ENCODE results near the gene OR11H7.
"Not testable (repeated sequence)": the region's sequence is repeated elsewhere in the genome, so short reads cannot be mapped to it uniquely, and the experiment has no call there.

Gene OR11H7

DNA sequence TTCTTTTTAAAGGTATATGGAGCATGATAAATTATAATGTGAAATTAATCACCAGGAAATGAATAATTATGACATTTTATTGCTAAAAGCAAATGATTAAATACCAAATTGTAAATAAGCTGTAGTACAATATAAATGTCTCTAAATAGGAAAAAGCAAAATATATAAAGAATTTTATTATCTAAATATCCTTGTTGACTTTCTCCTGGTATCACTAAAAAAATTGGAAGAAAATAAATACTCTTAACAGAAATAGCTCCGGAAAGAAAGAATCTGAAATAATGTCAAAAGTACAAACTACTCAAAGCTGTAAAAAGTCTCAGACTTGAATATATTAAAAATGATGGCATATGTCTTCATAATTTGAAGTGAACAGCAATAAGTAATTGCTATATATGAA, at the start of gene OR11H7:
Gene OR11H7, plus strand, starts transcription at position 301 of the 400 bp plus-strand sequence.
- DNase-seq (ENCODE audit: low read depth) = no peak

DNA sequence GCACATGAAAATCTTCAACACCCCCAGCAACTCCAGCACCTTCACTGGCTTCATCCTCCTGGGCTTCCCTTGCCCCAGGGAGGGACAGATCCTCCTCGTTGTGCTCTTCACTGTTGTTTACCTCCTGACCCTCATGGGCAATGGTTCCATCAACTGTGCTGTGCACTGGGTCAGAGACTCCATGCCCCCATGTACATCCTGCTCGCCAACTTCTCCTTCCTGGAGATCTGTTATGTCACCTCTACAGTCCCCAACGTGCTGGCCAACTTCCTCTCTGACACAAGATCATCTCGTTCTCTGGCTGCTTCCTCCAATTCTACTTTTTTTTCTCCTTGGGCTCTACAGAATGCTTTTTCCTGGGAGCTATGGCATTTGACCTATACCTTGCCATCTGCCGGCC, 49.6 kb upstream of the OR11H7 start:
- DNase-seq (ENCODE audit: low read depth) = no peak

DNA sequence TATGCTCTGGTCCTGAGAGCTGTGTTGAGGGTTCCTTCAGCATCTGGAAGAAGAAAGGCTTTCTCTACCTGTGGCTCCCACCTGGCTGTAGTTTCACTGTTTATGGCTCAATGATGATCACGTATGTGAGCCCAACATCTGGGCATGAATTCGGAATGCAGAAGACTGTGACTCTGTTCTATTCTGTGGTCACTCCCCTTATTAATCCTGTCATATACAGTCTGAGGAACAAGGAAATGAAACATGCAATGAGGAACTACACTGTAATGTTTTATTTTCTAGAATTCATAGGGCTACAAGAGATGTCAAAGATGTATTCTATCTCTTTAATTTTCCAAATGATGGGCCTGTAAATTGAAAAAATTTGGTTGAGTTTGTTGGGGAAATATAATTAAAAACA, 48.9 kb upstream of the OR11H7 start:
- DNase-seq (ENCODE audit: low read depth) = no peak

DNA sequence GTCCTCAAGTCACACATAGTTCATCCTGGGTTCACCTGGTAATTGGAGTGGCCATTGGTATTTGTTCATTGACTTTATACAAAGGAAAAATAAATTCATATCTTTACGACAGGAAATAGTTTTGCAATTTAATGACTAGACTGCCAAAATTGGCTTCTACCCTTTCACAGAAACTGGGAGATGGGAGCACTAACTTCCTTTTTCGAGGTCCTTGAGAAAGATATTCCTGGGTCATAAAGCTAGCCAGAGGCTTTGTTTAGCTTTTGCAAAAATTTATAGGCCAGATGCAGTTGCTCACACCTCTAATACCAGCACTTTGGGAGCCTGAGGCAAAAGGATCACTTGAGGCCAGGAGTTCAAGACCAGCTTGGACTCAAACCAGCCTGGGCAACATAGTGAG, 48.3 kb upstream of the OR11H7 start:
- no peak for DNase-seq (ENCODE audit: low read depth)

DNA sequence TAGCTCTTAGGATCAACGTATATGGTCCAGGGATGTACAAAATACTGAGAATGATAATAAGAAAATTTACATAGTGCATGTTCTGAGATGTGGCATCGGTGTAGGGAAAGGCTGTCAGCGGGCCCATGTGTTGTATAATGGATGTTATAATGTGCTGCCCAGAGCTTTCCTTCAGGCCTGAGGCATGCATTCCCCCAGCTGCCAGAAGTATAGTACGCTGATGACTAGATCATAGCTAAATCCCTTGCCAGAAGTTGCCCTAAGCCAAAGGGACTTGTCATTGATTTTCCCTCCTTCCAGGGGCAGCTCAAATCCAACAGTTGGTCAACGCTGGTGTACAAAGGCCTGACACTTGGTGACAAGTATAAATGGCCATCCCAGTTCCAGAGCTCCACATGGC, 44.6 kb upstream of the OR11H7 start:
- DNase-seq (ENCODE audit: low read depth) = no peak

DNA sequence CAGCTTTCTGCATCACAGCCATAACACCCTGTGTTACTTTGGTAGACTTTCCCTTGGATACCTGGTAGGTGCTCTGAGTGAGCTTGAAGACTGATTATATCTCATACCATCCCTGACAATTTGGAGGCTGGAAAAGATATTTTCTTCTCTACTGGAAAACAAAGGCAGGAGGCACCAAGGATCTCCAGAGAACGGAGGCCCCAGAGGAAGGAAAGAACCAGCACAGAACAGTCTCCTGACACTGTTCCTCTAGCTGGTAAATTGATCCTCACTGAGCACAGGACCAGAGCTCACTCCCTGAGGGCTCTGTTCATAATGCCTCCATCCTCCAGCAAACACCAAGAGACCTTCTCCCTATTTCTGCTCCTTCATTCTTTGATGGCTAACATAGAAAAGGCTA, 38.2 kb upstream of the OR11H7 start, which contains the start of gene OR11G2:
Gene OR11G2, plus strand, starts transcription at position 301 of the 400 bp plus-strand sequence. CDS start 6,542 bp downstream, outside the sequence.
- DNase-seq (ENCODE audit: low read depth) = no peak

DNA sequence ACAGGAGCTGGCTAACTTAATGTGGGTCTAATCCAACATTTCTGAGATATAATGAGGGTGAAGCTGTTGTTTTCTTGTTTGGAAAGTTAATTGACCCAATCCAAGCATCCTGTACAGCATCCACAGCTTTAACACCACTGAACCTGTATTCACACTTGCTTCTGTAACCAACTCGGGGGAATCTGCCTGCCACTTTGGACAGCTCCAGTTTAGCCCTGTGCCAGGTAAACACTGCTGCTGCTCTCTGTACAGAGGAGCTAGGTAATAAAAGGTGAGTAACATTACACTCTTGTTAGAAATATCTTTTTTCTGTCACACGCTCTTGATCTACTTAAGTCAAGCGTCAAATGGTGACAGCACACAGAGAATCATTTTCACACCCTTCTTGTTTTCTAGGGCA, 37.4 kb upstream of the OR11H7 start:
- DNase-seq (ENCODE audit: low read depth) = no peak

DNA sequence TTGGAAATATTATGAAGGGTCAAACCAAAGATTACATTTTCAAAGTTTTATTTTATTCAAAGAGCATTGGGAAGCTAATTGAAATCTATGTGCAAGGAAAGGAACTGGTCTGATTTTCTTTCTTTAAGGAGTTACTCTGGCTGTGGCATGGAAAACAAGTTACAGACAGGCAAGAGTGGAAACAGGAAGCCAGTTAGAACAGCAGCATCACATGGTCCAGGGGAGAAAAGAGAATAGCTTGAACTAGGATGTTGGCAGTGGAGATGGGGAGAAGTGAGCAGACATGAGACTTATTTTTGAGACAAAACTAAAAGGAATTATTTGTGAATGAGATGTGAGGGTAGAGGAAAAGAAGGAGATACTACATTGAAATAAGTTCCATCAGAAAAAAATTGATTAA, 34.7 kb upstream of the OR11H7 start:
- DNase-seq (ENCODE audit: low read depth) = no peak

DNA sequence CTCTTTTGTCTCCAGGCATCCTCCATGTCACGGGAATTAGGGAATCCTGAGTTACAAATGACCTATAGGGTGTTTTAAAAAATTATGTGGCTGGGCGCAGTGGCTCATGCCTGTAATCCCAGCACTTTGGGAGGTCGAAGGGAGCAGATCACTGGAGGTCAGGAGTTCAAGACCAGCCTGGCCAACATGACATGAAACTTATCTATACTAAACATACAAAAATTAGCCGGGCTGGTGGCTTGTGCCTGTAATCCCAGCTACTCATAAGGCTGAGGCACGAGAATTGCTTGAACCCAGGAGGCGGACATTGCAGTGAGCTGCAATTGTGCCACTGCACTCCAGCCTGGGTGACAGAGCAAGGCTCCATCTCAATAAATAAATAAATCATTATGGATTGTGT, 33.6 kb upstream of the OR11H7 start:
- not testable (repeated sequence) for DNase-seq (ENCODE audit: low read depth)

DNA sequence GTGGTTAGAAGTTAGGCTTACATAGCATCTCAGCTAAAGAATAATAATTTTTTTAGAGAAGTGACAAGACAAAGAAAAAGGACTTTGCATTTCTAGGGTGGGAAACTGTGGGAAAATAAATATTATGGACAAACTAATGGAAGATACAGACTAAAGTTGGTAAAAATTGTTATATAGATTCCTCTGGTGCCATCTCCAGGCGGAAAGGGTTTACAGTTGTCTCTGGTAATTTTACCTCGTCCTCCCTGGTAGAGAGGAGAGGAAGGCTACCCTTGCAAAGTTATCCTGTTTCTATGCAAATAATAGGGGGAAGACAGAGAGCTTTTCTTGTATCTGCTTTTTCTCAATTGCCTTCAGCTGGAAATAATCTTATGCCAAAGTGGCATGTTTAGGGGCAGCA, 32.9 kb upstream of the OR11H7 start:
- DNase-seq (ENCODE audit: low read depth) = no peak

DNA sequence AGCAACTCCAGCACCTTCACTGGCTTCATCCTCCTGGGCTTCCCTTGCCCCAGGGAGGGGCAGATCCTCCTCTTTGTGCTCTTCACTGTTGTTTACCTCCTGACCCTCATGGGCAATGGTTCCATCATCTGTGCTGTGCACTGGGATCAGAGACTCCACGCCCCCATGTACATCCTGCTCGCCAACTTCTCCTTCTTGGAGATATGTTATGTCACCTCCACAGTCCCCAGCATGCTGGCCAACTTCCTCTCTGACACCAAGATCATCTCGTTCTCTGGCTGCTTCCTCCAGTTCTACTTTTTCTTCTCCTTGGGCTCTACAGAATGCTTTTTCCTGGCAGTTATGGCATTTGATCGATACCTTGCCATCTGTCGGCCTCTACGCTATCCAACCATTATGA, 31.3 kb upstream of the OR11H7 start:
- DNase-seq (ENCODE audit: low read depth) = no peak

DNA sequence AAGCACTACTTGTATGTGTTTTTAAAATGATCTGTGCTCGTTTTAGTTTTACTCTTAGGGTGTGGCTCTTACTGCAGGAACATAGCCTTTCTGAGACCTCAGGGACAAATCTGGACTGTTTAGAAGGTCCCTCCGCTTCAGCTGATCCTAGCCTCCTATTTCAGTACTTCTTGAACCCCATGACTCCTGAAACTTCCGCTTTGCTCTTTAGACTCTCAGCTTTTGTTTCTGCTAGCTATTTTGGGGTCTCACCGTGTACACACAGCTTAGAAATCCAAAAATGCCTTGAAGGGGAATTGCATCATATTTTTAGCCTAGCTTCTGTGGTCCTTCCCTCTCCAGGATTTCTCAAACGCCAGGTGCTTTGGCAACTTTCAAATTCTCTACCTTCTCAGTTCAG, 29.8 kb upstream of the OR11H7 start:
- no peak for DNase-seq (ENCODE audit: low read depth)

DNA sequence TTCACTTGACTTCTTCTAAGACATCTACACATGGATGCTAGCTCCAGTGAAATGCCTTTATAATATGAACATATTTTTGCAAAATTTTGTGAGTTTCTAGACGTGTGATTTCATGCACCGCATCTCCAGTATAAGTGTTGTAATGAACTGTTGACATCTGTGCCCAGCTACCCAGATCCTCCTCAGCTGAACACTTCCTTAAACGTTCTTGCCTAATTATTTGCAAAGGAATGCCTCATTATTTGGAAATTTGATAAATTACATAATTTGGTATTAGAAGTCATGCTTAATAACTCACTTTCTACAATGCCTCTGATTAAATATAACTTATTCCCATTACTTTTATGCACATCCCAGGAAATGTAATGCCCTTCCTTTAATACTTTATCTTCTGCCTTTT, 24.1 kb upstream of the OR11H7 start:
- no peak for DNase-seq (ENCODE audit: low read depth)

DNA sequence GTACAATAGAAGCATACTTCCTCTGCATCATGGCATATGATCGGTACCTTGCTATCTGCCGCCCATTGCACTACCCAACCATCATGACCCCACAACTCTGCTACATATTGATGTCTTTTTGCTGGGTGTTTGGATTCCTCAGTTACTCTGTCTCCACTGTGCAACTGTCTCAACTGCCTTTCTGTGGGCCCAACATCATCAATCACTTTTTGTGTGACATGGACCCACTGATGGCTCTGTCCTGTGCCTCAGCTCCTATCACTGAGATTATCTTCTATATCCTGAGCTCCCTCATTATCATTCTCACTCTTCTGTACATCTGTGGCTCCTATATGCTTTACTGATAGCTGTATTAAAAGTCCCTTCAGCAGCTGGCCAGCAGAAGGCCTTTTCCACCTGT, 19.2 kb upstream of the OR11H7 start:
- DNase-seq (ENCODE audit: low read depth) = no peak

DNA sequence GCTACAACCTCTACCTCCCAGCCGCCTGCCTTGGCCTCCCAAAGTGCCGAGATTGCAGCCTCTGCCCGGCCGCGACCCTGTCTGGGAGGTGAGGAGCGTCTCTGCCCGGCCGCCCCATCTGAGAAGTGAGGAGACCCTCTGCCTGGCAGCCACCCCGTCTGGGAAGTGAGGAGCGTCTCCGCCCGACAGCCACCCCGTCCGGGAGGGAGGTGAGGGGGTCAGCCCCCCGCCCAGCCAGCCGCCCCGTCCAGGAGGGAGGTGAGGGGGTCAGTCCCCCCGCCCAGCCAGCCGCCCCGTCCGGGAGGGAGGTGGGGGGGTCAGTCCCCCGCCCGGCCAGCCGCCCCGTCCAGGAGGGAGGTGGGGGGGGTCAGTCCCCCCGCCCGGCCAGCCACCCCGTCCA, 16.4 kb upstream of the OR11H7 start:
- DNase-seq (ENCODE audit: low read depth) = not testable (repeated sequence)

DNA sequence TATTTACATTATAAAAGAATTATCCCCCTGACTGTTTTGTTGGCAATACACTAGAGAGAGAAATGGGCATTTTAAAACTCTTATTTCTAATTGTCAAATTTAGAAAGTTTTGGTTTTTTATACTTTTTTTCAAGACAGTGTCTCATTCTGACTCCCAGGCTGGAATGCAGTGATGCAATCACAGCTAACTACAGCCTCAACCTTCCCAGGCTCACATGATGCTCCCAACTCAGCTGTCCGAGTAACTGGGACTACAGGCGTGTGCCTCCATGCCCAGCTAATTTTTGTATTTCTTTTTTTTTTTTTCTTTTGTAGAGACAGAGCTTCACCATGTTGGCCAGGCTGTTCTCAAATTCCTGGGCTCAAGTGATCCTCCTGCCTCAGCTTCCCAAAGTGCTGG, 13.6 kb upstream of the OR11H7 start:
- DNase-seq (ENCODE audit: low read depth) = no peak

DNA sequence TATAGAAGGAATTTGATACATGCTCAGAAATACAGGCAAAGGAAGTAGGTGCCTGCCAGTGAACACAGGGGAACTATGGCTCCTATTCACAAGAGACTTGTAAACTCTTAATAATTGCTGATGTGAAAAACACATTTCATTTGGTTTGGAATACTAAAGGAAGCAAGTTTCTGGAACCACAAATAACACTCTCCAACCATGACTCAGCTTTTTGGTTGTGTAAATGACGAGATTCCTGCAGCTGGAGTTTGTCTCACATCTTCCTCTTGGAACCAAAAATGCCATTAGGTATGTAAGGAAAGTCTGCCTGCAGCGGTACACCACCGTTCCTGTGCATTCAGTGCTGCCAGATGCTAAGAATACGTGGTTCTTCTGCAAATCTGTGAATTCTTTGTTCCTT, 9.7 kb upstream of the OR11H7 start:
- no peak for DNase-seq (ENCODE audit: low read depth)

DNA sequence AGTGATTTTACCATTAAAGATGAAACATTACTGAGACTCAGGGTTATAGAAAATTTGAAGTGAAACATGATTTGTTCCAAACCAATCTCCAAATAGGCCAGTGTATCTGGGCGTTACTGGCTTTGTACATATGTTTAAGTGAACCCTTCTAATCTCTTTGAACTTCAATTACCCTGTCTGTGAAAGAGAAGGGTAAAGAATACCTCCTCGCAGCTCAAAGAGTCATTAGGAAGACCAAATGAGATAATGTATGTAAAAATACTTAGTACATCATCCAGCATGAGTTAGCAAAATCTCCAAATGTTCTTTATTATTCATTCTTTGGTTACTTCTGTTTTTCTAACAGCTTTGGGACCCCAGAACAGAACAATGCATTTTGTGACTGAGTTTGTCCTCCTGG, 5.4 kb upstream of the OR11H7 start, which contains the start of gene OR11H6:
Gene OR11H6, plus strand, starts transcription at position 301 of the 400 bp plus-strand sequence. Its CDS starts 0 bp downstream, at position 301.
- no peak for DNase-seq (ENCODE audit: low read depth)

DNA sequence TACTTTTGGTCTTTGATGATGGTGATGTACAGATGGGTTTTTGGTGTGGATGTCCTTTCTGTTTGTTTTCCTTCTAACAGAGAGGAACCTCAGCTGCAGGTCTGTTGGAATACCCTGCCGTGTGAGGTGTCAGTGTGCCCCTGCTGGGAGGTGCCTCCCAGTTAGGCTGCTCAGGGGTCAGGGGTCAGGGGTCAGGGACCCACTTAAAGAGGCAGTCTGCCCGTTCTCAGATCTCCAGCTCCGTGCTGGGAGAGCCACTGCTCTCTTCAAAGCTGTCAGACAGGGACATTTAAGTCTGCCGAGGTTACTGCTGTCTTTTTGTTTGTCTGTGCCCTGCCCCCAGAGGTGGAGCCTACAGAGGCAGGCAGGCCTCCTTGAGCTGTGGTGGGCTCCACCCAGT, 6.6 kb downstream of the OR11H7 start:
- DNase-seq (ENCODE audit: low read depth) = not testable (repeated sequence)

DNA sequence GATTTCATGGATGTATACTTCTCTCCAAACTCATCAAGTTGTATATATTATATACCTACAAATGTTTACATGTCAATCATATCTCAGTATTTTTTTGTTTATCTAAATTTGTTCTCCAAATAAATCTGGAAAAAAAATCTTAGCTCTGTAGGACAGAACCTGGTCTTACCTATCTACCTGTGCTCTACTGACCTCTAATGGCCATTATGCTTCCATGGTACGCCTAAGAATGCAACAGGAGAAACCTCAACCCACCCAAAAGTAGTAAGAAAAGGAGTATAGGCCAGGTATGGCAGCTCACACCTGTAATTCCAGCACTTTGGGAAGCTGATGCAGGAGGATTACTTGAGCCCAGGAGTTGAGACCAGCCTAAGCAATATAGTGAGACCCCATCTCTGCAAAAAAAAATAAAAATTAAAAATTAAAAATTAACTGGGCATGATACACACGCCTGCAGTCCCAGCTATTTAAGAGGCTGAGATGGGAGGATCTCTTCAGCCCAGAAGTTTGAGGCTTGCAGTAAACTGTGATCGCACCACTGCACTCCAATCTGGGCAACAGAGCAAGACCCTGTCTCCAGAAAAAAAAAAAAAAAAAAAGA, 19.0 kb downstream of the OR11H7 start:
- DNase-seq (ENCODE audit: low read depth) = no peak

DNA sequence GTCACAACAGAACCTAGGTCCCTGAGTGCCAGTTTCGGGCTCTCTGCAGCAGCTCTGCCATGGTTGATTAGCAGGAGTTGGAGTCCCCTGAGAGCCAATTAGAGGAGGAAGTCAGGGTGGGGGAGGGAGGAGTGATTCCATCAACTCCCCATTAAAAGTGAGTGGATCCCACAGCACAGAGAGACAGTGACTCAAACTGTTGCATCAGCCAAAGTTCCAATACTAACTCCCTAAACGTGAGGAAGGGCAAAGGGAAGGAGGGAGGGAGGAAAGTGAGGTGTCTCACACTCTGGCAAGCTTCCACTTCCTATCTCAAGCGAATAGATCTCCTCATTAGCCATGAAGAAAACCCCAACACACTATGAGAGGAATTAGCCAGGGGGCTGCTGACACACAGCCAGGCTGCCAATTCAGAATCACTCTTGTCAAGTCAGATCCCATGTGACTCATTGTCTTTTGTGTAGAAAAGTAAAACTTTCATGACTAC, 33.9 kb downstream of the OR11H7 start:
- DNase-seq (ENCODE audit: low read depth) = no peak

DNA sequence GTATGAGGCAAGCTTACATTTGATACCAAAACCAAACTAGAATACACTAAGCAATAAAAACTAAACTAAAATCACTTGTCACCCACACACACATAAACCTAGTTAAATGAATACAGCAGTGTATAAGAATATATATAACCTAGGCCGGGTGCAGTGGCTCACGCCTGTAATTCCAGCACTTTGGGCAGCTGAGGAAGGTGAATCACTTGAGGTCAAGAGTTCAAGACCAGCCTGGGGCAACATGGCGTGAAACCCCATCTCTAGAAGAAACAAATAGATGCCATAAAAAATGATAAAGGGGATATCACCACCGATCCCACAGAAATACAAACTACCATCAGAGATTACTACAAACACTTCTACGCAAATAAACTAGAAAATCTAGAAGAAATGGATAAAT, 35.6 kb downstream of the OR11H7 start:
- not testable (repeated sequence) for DNase-seq (ENCODE audit: low read depth)

DNA sequence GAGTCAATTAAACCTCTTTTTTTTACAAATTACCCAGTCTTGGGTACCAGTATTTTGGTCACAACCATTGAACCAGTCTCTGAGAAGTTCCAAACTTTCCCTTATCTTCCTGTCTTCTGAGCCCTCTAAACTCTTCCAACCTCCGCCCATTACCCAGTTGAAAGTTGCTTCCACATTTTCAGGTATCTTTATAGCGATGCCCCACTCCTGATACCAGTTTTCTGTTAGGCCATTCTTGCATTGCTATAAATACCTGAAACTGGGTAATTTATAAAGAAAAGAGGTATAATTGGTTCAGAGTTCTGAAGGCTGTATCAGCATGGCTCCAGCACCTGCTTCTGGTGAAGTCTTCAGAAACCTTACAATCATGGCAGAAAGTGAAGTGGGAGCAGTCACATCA, 45.3 kb downstream of the OR11H7 start:
- no peak for DNase-seq (ENCODE audit: low read depth)

DNA sequence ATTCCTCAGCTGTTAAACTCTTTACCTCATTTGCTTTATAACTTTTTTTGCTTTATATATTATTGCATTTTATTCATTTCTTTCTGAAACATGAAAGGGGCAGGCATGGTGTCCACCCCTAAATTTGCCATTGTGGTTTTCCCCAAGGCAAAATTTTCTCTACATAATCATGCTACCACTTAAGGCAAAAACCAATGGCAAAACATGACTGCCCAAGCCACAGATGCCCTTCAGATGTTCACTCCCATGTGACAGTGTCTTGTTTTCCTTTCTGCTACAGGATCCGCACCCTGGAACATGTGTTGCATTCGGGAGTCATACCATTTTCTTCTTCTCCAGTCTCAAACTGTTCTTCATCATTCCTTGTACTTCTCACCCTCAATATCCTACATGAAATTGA, 48.6 kb downstream of the OR11H7 start:
- no peak for DNase-seq (ENCODE audit: low read depth)

All from stimulated activated CD4-positive, alpha-beta T cell treated with anti-CD3 and anti-CD28 coated beads, Interleukin-2, amount 100 ng/mL, for 4 hours (primary cell).